GM10266 (cell line): ENCODE measurements around the gene NEU1.

Experiments used
- DNase-seq: peaks from one replicate; pipeline ENCODE4 v3.0.0; 2012; ENCODE audit errors: extremely low spot score
- TF ChIP-seq, protein P1 (sequence below): IDR thresholded peaks from 2 replicates; pipeline ENCODE4 v1.5.1; 2012; ENCODE audit warnings: mild to moderate bottlenecking, low read depth; ENCODE audit not compliant: control insufficient read depth, insufficient read depth; ENCODE audit errors: missing control alignments

NEU1 gene

DNA sequence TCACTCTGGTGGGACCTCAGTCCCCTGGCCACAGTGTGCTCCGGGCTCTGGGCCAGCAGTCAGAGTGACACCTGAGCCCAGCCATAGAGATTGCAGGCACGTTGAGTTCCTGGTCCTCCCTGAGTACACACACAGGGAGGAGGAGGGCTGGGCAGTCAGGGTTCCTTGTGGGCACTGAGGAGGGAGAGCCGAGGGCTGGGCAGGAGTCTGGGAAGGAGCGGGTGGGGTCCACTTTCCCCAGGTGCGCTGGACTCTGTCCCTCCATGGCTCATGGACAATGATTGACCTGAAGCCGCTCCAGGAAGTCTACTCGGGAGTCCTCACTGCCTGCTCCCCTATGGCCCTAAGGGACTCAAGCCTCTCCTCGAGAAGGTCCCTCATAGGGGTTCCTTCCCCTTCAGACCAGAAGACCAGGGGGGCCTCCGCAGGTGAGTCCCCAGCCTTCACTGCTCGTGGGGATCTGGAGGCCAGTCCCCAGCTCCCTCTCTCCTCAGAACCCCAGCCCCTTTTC, 15.1 kb upstream of the NEU1 start:
- DNase-seq, result no peak
- TF ChIP-seq, protein P1, sequence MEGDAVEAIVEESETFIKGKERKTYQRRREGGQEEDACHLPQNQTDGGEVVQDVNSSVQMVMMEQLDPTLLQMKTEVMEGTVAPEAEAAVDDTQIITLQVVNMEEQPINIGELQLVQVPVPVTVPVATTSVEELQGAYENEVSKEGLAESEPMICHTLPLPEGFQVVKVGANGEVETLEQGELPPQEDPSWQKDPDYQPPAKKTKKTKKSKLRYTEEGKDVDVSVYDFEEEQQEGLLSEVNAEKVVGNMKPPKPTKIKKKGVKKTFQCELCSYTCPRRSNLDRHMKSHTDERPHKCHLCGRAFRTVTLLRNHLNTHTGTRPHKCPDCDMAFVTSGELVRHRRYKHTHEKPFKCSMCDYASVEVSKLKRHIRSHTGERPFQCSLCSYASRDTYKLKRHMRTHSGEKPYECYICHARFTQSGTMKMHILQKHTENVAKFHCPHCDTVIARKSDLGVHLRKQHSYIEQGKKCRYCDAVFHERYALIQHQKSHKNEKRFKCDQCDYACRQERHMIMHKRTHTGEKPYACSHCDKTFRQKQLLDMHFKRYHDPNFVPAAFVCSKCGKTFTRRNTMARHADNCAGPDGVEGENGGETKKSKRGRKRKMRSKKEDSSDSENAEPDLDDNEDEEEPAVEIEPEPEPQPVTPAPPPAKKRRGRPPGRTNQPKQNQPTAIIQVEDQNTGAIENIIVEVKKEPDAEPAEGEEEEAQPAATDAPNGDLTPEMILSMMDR, result no peak

DNA sequence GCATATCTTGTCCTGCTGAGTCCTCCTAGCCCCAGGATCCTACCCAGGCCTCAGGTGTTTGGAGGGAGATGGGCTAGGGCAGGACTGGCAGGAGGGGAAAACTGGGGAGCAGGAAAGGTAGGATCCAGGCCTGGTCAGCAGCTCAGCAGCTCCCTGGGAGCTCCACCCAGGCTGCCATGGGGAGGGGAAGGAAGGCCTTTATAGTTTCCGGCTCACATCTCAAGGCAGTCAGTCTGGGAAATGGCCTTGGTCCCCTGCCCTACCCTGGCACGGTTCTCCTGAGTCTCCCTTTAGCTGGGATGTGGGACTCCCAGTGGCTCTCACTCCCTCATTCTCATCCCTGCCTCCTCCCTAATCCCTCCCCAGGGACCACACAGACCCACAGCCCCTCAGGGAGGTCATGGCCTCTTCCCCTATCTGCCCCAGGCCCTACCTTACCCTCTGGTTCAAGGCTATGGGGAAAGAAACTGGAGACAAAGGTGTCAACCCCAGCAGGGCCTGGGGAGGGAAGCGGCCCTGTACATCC, 14.6 kb upstream of the NEU1 start:
- no peak for DNase-seq
- TF ChIP-seq, protein P1, result no peak

DNA sequence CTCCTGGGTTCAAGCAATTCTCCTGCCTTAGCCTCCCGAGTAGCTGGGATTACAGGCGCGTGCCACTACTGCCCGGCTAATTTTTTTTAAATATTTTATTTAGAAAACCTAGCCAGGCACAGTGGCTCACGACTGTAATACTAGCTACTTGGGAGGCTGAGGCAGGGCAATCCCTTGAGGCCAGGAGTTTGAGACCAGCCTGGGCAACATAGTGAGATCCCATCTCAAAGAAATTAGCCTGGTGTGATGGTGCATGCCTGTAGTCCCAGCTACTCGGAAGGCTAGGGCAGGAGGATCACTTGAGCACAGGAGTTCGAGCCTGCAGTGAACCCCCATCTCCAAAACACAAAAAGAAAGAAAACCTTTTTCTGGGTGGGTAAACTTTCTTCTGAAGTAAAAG, 13.7 kb upstream of the NEU1 start:
- TF ChIP-seq, protein P1, result no peak
- DNase-seq, result no peak

DNA sequence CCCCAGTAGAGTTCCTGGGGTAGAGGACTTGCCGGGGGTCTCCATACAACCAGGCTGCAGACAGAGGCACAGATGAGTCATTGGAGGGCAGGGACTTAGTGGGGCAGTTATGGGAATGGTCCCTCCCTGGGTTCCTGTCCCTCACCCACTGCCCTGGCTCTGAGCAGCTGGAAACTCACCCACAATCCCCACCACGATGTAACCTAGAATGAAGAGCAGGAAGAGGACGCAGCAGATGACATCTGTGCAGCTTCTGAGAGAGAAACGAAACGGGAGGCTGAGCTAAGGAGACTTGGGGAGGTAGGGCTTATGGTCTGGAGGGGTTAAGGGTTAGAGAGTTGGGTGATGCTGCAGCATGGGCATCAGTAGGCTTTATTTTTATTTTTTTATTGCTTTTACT, 13.3 kb upstream of the NEU1 start:
- TF ChIP-seq, protein P1, result no peak

DNA sequence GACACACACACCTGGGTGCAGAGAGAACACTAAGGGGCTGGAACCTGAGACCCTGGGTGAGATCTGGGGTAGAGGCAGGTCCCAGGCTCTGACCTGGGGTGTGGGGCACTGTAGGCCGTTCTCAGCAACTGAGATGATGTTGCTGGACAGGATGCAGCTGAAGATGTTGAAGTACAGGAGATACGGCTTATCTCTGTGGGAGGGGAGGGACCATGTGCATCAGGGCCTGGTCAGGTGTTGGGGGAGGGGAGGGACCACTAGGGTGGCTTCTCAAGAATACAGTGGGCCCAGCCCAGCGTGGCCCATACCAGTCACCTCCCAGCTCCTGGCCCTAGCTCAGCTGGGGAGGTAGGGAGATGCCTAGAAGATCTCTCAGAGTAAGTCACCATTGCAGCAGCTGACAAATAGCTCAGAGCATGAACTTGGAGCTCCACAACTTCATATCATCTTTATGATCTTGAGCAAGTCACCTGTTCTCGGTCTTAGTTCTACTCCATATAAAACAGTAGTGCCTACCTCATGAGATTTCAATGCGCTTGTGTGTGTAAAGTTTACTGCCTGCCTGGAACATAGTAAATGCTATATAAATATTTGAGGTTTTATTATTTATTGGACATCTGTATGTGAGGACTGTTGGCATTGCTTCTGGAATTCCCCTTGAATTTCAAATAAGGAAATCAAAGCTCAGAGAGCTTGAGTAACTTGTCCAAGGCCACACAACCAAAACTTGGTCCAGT, 12.4 kb upstream of the NEU1 start:
- TF ChIP-seq, protein P1, result no peak
- no peak for DNase-seq

More for the DNA sequence above, 13.3 kb upstream of the NEU1 start:
- no peak for DNase-seq

DNA sequence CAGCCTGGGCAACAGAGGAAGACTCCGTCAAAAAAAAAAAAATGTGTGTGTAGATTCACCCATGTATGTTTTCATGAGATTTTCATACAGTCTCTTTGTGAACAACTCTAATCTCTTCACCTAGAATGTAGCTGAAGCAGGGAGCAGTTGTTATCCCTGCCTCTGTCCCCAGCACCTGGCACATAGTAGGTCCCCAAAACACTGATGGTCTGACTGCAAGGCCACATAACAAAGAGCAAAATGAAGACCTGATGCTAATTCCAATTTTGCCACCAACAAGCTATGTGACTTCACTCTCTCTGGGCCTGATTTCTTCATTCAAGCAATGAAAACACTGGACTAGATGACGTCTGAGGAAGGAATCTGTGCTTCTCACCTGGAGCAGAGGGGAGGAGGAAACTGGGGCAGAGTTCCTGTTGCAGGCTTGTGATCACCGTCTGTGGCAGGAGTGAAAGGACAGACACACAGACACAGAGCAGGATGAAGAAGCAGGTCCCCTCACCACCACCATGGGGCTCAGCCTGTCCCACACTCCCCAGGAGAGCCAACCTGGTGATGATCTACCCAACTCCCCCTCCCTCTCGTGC, 11.6 kb upstream of the NEU1 start:
- TF ChIP-seq, protein P1, result no peak

More for the DNA sequence above, 11.6 kb upstream of the NEU1 start:
- DNase-seq, result no peak
